ENCODE measurements around the gene CTDP1. TPM values are rescaled to one million over a fixed set of nuclear protein-coding genes. Genes with fewer than 3 reads are reported as not detected.

Gene CTDP1
- total RNA-seq, 1 donor from 2014 or later, result 23.1 TPM

GRCh38 chr18:79714531-79715240 is 35.1 kb downstream of the CTDP1 start:
- Mint-ChIP-seq H3K4me3 (ENCODE audit: unreplicated experiment) (no peak overlapping the region), H3K4me1 (ENCODE audit: unreplicated experiment) (no peaks in the 10 kb centered on the region), H3K27ac (ENCODE audit: unreplicated experiment) (no peak overlapping the region), H3K36me3 (ENCODE audit: unreplicated experiment) (peaks cover 32% of the 10 kb centered on the region), H3K9me3 (ENCODE audit: unreplicated experiment) (no peaks in the 10 kb centered on the region), H3K27me3 (ENCODE audit: unreplicated experiment) (no peaks in the 10 kb centered on the region)
- DNase-seq (ENCODE audit: extremely low spot score, unreplicated experiment), result no peak
- TF ChIP-seq CTCF (IDR thresholded peaks at IDR 0.05), result no peak

GRCh38 chr18:79715280-79715679 is 35.7 kb downstream of the CTDP1 start:
- Mint-ChIP-seq H3K27me3 (ENCODE audit: unreplicated experiment) (no peaks in the 10 kb centered on the region), H3K4me3 (ENCODE audit: unreplicated experiment) (no peak overlapping the region), H3K4me1 (ENCODE audit: unreplicated experiment) (no peaks in the 10 kb centered on the region), H3K36me3 (ENCODE audit: unreplicated experiment) (peaks cover 32% of the 10 kb centered on the region), H3K27ac (ENCODE audit: unreplicated experiment) (no peak overlapping the region), H3K9me3 (ENCODE audit: unreplicated experiment) (no peaks in the 10 kb centered on the region)
- no peak for TF ChIP-seq CTCF (IDR thresholded peaks at IDR 0.05)
- no peak for DNase-seq (ENCODE audit: extremely low spot score, unreplicated experiment)

- no peak overlapping the region for H3K27ac Mint-ChIP-seq (ENCODE audit: unreplicated experiment)
- H3K27me3 Mint-ChIP-seq (ENCODE audit: unreplicated experiment), result no peaks in the 10 kb centered on the region
- no peak for TF ChIP-seq CTCF (IDR thresholded peaks at IDR 0.05)
- H3K4me3 Mint-ChIP-seq (ENCODE audit: unreplicated experiment), result no peak overlapping the region
- H3K4me1 Mint-ChIP-seq (ENCODE audit: unreplicated experiment), result no peaks in the 10 kb centered on the region
- H3K36me3 Mint-ChIP-seq (ENCODE audit: unreplicated experiment), result peaks cover 33% of the 10 kb centered on the region
- no peaks in the 10 kb centered on the region for H3K9me3 Mint-ChIP-seq (ENCODE audit: unreplicated experiment)
- DNase-seq (ENCODE audit: extremely low spot score, unreplicated experiment), result no peak
Measured at GRCh38 chr18:79717059-79717458, 37.5 kb downstream of the CTDP1 start.

- H3K4me1 Mint-ChIP-seq (ENCODE audit: unreplicated experiment), result no peaks in the 10 kb centered on the region
- peaks cover 31% of the 10 kb centered on the region for H3K36me3 Mint-ChIP-seq (ENCODE audit: unreplicated experiment)
- no peak for DNase-seq (ENCODE audit: extremely low spot score, unreplicated experiment)
- no peak overlapping the region for H3K27ac Mint-ChIP-seq (ENCODE audit: unreplicated experiment)
- H3K9me3 Mint-ChIP-seq (ENCODE audit: unreplicated experiment), result no peaks in the 10 kb centered on the region
- no peak for TF ChIP-seq CTCF (IDR thresholded peaks at IDR 0.05)
- no peaks in the 10 kb centered on the region for H3K27me3 Mint-ChIP-seq (ENCODE audit: unreplicated experiment)
- H3K4me3 Mint-ChIP-seq (ENCODE audit: unreplicated experiment), result no peak overlapping the region
Measured at GRCh38 chr18:79717555-79718074, 38.0 kb downstream of the CTDP1 start.

- Mint-ChIP-seq H3K4me1 (ENCODE audit: unreplicated experiment) (no peaks in the 10 kb centered on the region), H3K27ac (ENCODE audit: unreplicated experiment) (no peak overlapping the region), H3K9me3 (ENCODE audit: unreplicated experiment) (no peaks in the 10 kb centered on the region), H3K4me3 (ENCODE audit: unreplicated experiment) (no peak overlapping the region), H3K27me3 (ENCODE audit: unreplicated experiment) (no peaks in the 10 kb centered on the region), H3K36me3 (ENCODE audit: unreplicated experiment) (peaks cover 32% of the 10 kb centered on the region)
- DNase-seq (ENCODE audit: extremely low spot score, unreplicated experiment), result no peak
- no peak for TF ChIP-seq CTCF (IDR thresholded peaks at IDR 0.05)
Measured at GRCh38 chr18:79718126-79718525, 38.5 kb downstream of the CTDP1 start.

All from osteocyte (in vitro differentiated cells).